Coronary artery (tissue), 2 donors: ENCODE results near the gene TSPAN3.

Source experiments
- DNase-seq: peaks from one replicate; pipeline ENCODE4 v3.0.0-alpha.2; 2017; ENCODE audit warnings: low spot score
- H3K27ac ChIP-seq, 2 donors: fragments of 200-600 bp; sonication (generic); one replicate each; pipeline ENCODE4 v1.5.1; 2016 to 2019
- H3K4me3 ChIP-seq: fragments of 200-600 bp; sonication (generic); 2 replicates; pipeline ENCODE4 v1.5.1; 2016; ENCODE audit warnings: mild to moderate bottlenecking, moderate library complexity
- TF ChIP-seq, protein P1 (sequence below): fragments of 200-600 bp; sonication (generic); IDR thresholded peaks from one replicate; pipeline ENCODE4 v1.5.1; 2019; ENCODE audit warnings: antibody characterized with exemption

The TSPAN3 gene

DNA sequence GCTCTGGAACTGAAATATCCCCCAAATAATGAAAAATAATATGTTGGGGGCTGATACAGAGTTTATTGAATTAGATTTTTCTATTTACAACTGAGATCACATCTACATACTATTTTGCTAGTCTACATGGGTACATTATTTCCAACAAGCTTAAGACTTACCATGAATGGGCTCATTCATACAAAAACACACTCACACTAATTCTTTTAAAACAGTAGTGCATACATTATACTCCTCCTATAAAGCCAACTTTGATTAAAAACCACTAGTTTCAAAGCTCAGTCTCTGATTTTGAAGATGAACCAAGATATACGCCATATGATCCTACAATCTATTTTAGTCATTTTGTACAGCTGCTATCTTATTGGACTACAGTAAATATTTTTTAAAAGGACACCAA is 24.9 kb downstream of the TSPAN3 start:
- TF ChIP-seq, protein P1, sequence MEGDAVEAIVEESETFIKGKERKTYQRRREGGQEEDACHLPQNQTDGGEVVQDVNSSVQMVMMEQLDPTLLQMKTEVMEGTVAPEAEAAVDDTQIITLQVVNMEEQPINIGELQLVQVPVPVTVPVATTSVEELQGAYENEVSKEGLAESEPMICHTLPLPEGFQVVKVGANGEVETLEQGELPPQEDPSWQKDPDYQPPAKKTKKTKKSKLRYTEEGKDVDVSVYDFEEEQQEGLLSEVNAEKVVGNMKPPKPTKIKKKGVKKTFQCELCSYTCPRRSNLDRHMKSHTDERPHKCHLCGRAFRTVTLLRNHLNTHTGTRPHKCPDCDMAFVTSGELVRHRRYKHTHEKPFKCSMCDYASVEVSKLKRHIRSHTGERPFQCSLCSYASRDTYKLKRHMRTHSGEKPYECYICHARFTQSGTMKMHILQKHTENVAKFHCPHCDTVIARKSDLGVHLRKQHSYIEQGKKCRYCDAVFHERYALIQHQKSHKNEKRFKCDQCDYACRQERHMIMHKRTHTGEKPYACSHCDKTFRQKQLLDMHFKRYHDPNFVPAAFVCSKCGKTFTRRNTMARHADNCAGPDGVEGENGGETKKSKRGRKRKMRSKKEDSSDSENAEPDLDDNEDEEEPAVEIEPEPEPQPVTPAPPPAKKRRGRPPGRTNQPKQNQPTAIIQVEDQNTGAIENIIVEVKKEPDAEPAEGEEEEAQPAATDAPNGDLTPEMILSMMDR: no peak
- H3K4me3 ChIP-seq: no peak overlapping the region
- no peak overlapping the region for H3K27ac ChIP-seq
- no peak for DNase-seq

DNA sequence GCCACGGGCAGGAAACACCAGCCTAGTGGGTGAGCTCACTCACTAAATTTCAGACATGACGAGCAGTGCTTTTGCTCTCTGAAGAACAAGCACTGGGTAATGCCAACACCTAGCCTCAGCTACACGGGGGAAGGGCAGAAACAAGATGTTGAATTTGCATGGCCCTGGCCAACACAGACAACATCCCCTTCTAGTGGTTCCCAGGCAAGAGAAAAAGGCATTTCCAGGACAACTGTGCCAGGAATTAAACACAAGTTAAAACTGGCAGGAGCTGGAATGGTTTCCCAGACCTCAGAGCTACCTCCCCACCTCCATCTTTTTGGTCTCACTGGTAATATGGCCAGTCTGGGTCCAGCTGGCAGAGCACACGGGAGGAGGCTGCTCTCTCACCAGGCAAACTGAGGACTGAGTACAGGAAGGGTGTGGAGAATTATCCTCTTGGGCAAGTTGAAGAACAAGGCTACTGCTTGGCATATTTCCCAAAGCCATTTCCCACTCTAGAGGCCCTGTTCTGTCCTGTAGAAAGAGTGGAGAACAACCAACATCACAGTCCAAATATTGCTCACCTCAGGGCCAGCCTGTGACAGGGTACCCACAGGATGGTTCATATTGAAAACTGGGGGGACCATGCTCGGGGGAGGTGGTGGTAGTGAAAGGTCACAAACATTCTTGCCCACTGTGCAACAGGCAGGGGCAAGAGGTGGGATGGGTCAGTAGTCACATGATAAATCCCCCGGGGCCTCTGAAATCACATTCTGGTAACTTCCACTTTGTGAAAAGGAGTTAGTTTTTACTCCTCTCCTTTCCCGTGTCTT is 26.5 kb downstream of the TSPAN3 start:
- H3K4me3 ChIP-seq: no peak overlapping the region
- DNase-seq: no peak
- TF ChIP-seq, protein P1: no peak
- no peak overlapping the region for H3K27ac ChIP-seq

DNA sequence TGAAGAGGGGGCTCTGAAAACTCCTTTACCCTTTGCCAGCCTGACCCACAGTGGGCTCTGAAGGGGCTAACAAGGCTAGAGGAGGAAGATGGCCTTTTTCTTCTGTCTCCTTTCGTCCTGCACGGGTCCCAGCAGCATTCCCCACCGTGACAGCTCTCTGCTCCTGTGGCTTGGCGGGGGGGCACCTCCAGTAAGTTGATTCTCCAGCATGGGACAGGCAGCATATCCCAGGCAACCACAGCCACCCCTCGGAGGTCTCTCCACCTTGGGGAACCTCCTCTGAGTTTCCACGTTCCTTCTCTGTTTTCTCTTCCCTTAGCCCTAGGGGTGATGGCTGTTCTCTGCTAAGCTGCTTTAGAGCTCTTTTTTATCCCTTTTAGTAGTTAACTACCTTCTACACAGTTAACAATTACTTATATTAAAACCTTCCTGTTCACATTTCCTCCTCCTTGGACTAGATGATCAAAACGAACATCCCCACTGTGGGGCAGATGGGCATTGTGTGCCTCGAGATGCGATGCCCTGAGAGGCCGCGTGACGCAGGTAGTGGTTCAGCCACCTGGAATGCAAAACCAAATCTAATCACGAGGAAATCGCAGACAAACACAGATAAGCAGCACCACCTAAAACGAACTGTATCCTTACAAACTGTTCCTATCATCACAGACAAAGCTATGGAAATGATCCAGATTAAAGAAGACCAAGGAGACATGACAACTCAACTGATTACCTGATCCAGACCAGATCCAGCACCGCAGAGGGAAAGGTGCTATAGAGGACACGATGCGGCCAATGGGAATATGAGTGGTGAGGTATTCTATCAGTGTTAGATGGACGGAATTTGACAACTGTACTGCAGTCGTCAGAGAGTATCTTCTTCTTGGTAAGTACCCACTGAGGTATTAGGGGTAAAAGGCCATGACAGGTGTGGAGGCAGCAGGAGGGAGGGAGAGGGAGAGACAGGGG is 27.7 kb downstream of the TSPAN3 start:
- Histone ChIP-seq H3K4me3 (no peak overlapping the region), H3K27ac (no peak overlapping the region)
- TF ChIP-seq, protein P1: no peak
- no peak for DNase-seq

DNA sequence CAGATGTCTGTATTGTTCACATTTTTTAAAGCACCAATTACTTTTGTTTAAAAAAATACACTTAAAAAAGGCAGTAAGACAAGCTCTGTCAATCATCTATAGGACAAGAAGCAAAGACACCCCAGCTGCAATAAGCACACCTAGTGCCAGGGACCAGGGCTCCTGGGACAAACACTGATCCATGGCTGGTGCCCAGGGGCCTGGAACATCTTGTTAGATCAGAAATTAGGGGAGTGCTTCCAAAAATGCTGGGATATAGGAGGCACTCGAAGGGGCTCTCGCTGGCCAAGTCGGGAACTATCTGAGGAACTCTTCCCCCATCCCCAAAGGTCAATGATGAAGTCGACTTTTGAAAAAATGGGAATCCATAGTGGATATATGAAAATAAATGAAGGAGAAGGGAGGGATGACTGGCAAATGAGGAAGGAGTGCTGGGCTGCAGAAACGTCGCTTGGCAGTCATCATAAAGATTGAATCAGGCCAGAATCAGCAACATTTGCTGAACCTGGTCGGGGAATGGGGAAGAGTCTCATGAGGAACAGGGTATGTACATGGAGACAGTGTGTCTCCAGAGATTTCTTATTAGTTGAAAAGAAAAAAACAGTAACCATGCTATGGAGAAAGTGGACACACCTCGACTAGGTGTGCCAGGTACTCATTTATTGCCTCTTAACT is 28.5 kb downstream of the TSPAN3 start:
- TF ChIP-seq, protein P1: no peak
- peak; percentile 54 for DNase-seq
- Histone ChIP-seq H3K27ac (no peak overlapping the region), H3K4me3 (no peak overlapping the region)

DNA sequence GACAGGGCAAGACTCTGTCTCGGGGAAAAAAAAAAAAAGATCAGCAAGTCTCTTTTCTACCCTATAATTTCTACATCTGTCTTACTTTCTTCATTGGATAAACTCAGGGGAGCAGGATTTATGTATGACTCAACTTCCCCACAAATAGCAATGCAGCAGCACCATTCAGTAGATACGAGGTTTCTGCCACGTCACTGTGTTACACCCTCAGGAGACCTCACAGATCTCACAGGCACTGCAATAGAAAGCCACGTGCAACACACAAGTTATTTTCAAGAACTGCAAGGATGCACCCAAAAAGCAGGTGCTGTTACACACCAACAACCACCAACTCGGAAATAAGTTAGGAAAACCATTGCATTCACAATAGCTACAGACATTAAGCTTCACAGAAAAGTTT is 30.2 kb downstream of the TSPAN3 start:
- H3K27ac ChIP-seq: no peak overlapping the region
- no peak overlapping the region for H3K4me3 ChIP-seq
- TF ChIP-seq, protein P1: no peak
- DNase-seq: no peak

DNA sequence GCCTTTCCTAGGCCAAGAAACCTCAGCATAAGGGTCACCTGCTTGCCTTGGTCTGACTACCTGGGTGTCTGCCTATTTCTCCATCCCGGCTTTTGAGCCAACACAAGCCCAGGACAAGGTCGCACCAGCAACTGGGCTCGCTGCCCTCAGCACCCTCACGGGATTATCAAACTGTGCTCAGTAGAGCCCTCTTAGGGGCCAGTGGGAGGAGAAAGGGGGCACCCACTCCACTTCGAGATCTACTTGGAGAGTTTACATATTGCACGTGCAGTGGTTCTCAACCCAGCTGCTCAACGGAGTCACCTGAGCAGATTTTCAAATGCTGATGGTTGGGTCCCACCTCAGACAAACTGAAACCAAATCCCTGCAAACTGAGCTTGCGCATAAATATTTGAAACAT is 31.1 kb downstream of the TSPAN3 start:
- DNase-seq: no peak
- H3K27ac ChIP-seq: no peak overlapping the region
- H3K4me3 ChIP-seq: no peak overlapping the region
- TF ChIP-seq, protein P1: no peak
